Stimulated activated CD4-positive, alpha-beta T cell treated with anti-CD3 and anti-CD28 coated beads, Interleukin-4, amount 100 ng/mL, for 24 hours (primary cell): Measurements from ENCODE around the gene LCNL1.

Experiments used
- DNase-seq: peaks from one replicate; pipeline ENCODE4 v3.0.0-alpha.2; 2020

The LCNL1 gene

DNA sequence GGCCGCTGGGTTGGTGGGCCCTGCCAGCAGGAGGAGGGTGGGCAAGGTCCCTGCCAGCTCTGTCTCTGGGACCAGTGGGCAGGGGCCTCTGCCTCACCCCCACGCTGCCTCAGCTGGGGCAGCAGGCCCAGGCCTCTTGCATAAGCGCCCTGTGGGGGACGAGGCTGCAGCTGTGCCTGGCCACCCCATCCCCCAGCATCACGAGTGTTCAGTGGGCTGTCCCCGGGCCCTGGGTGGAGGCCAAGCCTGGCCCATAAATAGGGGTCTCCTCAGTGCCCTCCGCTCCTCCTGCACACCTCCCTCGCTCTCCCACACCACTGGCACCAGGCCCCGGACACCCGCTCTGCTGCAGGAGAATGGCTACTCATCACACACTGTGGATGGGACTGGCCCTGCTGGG lies 5.6 kb upstream of the LCNL1 start, which contains the start of gene PTGDS:
Gene PTGDS, plus strand, starts transcription at position 282 of the 400 bp plus-strand sequence. Its CDS starts 75 bp downstream, at position 357.
- DNase-seq: no peak

DNA sequence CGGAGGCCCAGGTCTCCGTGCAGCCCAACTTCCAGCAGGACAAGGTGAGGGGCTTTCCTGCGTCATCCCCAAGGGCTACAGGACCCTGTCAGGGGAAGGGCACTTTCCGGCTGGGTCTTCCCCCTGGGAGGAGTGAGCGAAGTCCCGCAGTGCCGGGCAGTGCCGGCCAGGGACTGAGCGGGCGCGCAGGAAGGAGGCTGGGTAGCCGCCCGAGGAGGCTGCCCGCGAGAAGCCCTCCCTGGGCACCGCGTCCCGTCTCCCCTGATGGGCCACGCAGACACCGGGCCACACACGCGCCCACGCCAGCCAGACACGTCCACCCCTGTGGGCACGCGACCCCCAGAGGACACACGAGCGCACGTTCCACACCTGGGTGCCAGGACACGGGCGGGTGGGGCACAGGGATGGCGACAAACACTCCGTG lies 5.1 kb upstream of the LCNL1 start:
- DNase-seq: no peak

DNA sequence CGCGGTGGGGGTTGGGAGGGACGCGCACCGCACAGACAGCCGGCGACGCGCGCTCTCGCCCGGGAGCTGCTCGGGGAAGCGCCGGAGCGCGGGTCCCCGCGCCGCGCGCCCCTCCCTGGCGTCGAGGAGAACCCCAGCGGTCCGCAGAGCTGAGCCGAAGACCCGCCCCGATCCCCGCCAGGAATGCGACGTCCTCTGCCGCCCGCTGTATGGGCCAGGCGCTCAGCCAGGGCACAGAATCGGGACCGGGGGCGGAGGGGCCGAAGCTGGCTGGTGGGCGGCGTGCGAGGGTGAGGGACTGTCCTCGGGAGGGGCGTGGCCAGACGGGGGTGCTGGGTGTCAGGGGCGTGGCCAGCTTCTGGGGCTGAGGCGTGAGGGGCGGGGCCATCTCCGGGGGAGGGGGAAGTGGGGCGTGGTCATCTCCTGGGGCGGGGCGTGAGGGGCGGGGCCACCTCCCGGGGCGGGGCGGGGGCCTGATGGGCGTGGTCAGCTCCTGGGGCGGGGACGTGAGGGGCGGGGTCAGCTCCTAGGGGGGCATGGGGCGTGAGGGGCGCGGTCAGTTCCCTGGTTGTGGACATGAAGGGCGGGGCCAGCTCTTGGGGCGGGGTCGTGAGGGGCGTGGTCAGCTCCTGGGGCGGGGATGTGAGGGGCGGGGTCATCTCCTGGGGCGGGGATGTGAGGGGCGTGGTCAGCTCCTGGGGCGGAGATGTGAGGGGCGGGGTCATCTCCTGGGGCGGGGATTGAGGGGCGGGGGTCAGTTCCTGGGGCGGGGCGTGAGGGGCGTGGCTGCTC lies 4.5 kb upstream of the LCNL1 start:
- peak; percentile 72 for DNase-seq

DNA sequence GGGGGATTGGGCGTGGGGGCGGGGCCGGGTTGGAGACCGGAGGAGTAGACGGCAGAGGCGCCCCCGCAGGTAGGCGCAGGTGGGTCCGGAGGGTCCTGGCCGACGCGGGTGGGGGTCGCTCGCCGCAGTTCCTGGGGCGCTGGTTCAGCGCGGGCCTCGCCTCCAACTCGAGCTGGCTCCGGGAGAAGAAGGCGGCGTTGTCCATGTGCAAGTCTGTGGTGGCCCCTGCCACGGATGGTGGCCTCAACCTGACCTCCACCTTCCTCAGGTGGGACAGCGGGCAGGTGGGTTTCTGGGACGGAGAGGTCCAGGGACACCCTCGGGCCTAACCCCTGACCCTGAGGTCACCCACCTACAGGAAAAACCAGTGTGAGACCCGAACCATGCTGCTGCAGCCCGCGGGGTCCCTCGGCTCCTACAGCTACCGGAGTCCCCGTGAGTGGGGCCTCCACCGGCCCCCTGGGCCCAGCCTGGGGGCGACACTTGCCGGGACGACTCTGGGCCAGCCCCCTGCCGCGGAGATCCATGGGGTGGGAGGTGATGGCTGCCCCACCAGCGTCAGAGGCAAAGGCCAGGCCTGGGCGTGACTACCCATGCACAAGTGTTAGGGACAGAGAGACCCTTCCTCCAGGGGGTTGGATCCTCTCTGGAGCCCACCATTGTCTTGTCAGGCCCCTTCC lies 3.8 kb upstream of the LCNL1 start:
- no peak for DNase-seq

DNA sequence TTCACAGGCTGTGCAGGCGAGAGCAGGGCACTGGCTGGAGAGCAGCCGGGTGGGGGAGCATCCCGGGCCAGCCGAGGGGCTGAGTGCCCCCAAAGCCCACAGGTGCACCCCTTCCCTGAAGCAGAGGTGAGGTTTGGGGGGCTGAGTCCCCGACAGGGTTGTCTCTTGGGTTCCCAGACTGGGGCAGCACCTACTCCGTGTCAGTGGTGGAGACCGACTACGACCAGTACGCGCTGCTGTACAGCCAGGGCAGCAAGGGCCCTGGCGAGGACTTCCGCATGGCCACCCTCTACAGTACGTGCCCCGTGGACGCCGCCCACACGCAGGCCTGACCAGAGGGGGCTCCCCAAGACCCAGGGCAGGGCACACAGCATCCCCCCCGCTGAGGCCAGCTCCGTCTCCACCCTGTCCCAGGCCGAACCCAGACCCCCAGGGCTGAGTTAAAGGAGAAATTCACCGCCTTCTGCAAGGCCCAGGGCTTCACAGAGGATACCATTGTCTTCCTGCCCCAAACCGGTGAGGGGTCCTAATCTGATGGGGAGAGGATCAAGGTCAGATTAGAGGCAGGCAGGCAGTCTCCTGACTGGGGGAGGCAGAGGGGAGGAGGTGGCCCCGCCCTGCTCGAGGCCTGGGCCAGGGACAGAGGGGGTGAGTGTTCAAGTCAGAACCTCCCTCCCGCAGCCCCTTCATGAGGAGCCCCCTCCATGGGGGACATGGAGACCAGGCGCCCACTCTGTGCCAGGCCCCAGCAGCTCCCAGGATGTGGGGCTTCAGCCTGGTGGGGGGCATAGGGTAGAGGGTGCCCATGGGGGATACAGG lies 2.8 kb upstream of the LCNL1 start:
- no peak for DNase-seq

DNA sequence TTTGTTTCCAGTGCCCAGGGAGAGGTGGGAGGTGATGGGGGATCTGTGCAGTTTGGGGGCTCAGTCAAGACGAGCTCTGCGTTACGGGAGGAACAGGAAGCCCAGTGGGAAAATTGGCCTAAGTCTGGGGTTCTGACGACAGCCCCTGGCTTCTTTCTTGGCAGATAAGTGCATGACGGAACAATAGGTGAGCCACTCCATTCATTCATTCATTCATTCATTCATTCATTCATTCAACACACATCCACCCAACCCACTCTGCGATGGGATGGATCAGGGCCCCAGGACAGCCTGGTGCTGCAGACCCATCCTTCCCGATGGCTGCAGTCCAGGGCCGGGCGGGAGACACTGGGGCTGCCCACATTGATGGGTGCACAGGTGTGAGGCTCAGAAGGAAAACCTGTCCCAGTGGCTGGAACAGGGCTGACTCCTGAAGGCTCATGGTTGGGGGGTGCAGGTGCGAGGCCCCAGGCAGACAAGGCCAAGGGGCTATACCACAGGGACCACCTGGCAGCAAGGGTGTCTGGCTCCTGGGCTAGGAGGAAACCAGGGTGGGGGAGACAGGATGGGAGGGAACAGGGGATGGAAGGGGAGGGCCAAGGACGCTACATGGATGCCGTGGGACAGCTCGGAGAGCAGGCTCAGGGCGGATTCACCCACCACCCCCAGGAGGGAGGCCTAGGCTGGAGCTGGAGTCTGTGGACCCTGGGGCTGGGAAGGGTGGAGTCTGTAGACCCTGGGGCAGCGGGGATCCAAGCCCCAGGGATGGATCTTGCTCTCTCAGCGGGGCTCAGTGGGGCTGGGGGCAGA lies 1.9 kb upstream of the LCNL1 start:
- DNase-seq: no peak

DNA sequence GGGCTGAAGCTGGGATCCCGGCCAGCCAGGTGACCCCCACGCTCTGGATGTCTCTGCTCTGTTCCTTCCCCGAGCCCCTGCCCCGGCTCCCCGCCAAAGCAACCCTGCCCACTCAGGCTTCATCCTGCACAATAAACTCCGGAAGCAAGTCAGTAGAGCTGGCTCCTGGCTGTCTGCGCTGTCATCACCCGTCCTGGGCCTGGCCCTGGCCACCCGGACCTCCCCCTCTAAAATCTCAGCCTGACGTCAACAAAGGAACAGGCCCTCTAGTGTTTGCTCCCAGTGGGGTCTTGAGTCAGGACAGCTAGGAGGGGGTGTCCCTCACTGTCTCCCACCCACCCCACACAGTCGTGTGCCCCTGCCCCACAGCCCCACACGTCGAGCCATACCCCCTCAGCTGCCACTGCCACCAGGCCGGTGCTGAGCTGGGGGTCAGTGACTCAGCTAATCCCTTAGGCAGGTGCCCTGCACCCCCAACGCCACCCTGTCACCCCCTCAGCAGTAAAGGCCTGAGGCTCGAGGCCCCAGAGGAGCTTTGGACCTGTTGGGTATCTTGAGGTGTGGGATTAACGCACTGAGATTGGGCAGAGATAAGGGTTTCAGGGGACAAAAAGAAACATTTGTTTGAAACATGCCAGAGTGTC lies 1.1 kb upstream of the LCNL1 start:
- DNase-seq: no peak

DNA sequence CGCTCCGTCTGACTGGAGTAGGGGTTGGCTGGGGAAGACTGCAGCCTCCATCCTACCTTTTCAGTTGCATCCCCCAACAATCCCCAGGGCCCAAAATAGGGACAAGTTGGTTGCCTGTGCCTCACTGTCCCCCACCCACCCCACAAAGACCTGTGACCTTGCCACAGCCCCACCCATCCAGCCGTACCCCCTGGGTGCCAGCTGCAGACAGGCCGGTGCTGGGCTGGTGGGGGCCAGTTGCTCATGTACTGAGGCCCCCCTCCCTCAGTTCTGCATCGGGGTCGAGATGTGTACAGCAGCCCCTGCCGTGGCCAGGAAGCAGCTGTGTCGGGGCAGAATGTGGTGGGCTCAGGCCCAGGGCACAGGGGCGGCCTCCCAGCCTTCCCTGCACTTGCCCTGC lies 374 bp downstream of the LCNL1 start:
- no peak for DNase-seq

DNA sequence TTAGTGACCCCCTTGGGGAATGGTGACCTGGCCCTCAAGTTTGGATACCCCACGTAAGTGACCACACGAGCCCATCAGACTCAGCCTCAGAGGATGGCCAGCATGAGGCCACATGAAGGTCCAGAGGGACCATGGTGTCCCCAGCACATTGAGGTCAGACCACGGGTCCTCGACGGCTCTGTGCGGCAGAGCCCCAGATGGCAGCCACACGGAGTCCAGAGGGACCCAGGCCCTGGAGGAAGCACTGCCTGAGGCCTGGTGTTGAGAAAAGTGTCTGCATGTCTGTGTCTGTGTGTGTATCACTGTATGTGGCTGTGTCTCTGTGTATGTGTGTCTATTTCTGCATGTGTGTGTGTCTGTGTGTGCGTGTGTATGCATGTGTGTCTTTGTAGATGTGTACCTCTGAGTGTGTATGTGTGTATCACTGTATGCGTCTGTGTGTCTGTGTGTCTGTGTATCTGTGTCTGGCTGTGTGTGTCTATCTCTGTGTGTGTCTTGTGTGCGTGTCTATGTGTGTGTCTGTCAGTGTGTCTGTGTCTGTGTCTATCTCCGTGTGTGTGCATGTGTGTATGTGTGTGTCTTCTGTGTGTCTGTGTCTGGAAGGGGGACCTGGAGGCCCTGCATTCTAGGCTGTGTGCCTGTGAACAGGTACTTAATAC lies 992 bp downstream of the LCNL1 start:
- no peak for DNase-seq

DNA sequence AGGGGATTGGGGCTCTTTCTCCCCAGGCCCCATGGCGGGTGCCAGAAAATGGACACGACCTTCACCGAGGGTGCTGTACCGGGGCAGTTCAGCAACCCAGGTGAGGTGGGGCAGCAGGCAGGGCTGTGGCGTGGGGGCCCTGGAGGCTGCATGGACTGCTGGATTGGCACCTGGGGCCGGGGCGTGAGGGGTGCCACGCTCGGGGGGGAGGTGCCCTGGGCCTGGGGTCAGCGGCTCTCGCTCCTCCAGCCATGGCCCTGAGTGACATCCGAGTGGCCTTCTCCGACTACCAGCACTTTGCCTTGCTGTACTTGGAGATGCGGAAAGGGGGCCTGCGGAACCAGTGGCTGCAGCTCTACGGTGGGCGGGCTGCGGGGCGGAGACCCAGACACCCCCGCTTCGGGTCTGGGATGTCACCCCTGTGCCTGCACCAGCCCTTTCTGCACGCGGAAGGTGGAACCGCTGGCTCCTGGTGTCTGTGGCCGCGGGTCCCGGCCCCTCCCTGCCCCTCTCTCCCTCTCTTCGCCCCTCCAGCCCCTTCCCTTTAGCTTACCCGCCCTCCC lies 1.8 kb downstream of the LCNL1 start:
- DNase-seq: no peak

DNA sequence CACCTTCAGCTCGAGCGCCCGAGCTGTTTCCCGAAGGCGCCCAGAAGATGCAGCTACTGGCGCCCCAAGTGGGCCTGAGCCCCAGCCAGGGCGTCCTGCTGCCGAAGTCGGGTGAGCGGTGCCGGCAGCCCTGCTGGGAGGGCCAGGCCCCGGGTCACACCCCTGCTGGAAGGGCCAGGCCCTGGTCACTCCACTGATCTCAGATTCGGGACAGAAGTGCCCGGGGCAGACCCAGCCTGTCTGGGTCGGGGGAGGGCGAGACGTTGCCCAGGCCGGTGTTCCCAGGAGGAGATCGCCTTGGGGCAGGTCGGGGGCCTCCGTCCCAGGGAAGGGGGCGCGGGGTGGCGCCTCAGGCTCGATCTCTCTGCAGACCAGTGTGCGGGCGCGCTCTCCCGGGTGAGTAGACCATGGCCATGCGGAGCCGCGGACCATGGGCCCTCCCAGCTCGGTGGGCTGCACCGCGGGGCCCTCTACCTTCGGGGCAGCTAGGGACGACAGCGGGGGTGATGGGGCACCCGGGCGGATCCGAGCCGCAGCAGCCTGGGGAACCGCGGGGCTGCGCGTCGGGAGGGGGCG lies 2.3 kb downstream of the LCNL1 start:
- no peak for DNase-seq

DNA sequence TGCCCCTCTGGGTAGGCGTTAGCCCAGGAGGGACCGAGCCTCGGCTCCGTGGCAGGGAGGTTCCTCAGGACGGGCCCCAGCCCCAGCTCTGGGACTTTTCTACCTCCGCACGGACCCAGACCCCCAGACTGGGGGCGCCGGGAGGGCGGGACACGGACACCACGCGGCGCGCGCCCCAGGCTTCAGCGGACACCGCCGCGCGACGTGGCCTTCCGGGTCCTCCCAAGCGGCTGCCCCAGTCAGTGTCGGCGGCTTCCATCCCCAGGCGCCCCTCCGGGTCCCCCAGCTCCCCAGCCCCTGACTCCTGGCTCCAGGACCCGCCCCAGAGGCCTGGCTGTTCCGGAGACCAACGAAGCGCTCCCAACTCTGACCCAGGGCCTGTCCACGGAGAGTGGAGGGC lies 3.1 kb downstream of the LCNL1 start:
- DNase-seq: no peak

DNA sequence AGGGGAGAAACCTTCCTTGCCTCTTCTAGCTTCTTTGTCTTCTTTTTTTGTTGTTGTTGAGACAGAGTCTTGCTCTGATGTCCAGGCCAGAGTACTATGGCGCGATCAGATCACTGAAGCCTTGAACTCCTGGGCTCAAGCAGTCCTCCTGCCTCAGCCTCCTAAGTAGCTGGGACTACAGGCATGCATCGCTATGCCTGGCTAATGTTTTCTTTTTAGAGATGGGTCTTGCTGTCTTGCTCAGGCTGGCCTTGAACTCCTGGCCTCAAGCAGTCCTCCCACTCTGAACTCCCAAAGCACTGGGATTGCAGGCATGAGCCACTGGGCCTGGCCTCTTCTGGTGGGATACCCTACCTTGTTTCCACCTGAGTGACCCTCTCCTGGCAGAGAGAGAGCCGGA lies 6.1 kb downstream of the LCNL1 start:
- no peak for DNase-seq

DNA sequence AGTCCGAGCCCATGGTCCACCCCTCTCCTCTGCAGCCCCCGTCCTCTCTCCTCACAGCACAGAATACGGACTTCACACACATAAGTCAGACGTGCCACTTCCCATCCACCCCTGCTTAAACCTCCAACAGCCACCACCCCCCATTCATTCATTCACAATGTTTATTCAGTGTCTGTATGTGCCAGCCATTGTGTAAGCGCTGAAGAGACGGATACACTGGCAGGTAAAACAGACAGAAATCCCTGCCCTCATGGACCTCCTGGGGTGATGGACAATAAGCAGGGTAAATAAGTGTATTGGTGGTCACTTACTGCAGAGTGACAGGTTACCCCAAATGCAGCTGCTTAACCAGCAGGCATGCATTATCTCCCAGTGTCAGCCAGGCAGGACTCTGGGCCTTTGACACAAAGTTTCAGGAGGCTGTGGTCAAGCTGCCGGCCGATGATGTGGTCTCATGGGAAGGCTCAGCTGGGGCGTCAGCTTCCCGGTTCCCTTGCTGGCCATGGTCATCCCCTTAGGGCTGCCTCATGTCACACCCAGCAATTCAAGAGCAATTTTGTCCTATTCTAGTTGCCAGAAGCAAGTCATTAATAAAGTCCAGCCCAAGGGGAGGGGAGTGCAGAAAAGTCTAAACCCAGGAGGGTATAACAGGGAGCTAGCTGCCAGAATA lies 7.6 kb downstream of the LCNL1 start:
- DNase-seq: no peak

DNA sequence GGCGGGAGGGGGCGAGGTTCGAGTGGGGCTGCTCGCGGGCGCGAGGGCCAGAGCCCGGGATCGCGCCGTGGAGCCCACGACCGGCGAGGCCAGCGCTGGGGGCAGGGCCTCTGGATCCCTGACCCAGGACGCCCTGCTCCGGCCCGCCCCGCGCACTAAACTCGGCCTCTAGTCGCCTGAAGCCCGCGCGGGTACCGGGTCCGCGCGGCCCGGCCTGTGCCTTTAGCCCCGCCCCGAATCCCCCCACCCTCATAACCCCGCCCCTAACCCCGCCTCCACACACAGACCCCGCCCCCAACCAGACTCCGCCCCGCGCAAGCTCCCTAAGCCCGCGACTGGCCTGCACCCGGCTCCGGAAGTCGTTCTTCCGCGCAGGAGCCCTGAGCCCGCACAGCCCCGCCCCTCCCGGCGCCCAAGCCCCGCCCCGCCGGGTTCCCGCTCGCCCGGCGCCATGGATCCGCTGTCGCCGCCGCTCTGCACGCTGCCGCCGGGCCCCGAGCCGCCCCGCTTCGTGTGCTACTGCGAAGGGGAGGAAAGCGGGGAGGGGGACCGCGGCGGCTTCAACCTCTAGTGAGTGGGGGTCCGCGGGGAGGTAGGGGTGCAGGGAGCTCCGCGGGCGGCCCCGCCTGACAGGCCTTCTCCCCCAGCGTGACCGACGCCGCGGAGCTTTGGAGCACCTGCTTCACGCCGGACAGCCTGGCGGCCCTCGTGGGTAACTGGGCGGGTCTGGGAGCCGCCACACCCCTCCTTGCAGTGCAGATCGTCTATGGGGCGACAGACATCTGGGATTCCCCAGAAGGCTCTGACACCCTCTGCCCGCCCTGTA lies 9.4 kb downstream of the LCNL1 start, which contains the start of gene PAXX:
Gene PAXX, plus strand, starts transcription at position 430 of the 826 bp plus-strand sequence. Its CDS starts 22 bp downstream, at position 452.
- peak; percentile 95 for DNase-seq

DNA sequence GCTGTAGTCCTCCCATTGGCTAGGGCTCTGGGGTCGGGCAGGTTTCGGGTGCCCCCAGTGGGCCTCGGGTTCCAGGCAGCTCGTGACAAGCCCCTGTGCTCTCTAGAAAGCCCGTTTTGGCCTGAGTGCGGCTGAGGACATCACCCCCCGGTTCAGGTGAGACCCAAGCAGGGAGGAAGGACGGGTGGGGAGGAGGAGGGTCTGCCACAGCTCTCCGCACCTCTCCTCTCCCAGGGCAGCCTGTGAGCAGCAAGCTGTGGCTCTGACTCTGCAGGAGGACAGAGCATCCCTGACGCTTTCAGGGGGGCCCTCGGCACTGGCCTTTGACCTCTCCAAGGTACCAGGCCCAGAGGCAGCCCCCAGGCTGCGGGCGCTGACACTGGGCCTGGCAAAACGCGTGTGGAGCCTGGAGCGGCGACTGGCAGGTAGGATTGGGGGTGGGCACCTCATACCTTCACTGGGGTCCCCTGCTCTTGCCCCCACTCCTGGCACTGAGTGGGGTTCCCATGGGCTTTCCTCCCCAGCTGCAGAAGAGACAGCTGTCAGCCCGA lies 10.1 kb downstream of the LCNL1 start:
- no peak for DNase-seq

DNA sequence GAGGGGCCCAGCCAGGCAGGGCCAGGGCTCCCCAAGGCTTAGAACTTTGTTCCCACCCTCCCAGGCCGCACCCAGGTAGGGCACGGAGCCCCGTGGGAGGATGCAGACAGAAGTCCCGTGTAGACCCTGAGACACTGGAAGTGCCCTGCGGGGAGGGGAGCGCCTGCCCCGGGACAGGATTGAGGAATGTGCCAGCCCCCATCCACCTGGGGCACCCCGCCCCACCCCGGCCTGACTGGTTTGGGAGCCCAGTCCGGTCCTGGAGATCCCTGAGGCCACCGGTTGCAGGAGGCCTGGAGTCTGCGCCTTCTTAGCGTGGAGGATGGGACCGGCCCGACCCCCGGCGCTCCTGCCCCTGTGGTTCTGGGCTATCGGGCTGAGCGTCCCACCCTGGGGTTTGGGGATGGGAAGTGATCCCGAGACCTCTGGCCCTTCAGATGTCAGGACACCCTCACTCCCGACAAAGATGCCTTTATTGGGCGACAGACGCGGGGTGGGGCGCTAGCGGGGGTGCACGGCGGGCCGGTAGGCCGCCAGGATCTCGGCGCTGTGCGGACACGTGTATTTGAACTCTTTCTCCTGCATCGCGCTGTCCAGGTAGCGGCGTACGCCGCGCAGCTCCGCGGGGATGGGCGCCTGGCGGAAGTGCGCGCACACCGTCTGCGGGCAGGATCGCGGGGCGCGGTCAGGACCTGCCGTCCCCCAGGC lies 11.5 kb downstream of the LCNL1 start:
- no peak for DNase-seq

DNA sequence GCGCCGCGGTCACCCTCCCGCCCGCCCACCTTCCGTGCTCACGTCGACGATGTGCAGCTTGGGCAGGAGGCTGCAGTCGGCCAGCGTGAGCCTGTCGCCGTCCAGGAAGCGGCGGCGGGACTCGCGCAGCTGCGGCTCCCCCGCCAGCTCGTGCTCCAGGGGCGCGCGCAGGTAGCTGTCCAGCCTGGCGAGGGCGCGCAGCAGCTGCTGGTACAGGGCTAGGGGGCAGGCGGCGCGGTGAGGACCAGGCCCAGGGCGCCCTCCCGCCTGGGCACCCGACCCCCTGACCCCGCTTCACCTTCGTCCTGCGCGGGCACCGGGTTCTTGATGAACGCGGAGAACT lies 12.1 kb downstream of the LCNL1 start:
- DNase-seq: no peak
